ENCODE results near the gene DTHD1. TPM values are rescaled to one million over a fixed set of nuclear protein-coding genes. Genes with fewer than 3 reads are reported as not detected.

DTHD1 gene
- total and polyA plus RNA-seq, 7 donors, result under 0.01 to 0.27 (median 0.21) TPM; not detected in 3

DNA sequence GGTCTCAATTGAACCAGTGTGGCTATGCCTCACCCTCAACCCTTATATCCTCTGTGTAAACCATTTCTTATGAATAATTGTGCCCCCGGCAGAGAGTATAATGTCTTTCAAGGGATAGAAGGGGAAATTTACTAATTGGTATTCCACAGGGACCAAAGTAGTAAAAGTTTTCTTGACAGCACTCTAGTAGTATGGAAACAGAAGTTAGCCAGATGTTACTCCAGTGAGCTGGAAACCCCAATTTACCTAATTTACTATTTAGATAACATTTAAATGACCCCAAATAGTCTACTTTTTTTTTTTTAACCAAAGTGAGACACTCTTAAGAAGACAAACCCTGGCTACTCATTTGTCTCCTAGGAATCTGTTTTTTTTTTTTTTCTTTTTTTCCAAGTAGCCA lies 32.3 kb downstream of the DTHD1 start:
- Histone ChIP-seq H3K27ac (no peak overlapping the region), H3K4me1 (no peaks in the 10 kb centered on the region), H3K36me3 (no peaks in the 10 kb centered on the region), H3K27me3 (no peaks in the 10 kb centered on the region), H3K9me3 (no peaks in the 10 kb centered on the region), H3K4me3 (no peak overlapping the region)
- no peak for DNase-seq
- TF ChIP-seq POLR2A (IDR thresholded peaks at IDR 0.05), result no peak
- TF ChIP-seq EP300 (IDR thresholded peaks at IDR 0.05), result no peak
- no peak for TF ChIP-seq CTCF (IDR thresholded peaks at IDR 0.05)
- no peak for TF ChIP-seq POLR2AphosphoS5 (IDR thresholded peaks at IDR 0.05)
- intact Hi-C loops (cut with DNase I), result no loop called here
- 73 to 91% methylated on average over 1 of the region's 1 CpG for WGBS, 2 donors

DNA sequence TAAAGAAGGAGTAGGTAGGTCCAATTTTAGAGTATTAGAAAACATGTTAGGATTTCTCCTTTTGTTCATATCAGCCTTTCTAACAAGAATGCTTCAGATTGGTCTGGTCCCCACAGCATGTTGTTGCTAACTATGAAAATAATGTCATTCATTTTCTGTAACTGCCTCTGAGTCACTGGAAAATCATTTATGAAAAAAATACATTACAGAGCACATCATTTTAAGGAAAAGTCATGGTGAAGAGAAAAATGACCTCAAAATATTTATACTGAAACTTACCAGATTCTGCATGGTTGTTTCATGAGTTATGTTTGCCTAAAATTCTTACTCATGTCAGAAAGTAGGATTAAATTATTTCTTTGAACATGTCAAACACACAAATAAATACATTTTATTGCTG lies 35.2 kb downstream of the DTHD1 start:
- H3K4me3 ChIP-seq, result no peak overlapping the region
- no peaks in the 10 kb centered on the region for H3K27me3 ChIP-seq
- intact Hi-C loops (cut with DNase I), result no loop called here
- no peaks in the 10 kb centered on the region for H3K9me3 ChIP-seq
- H3K36me3 ChIP-seq, result no peaks in the 10 kb centered on the region
- no peaks in the 10 kb centered on the region for H3K4me1 ChIP-seq
- no peak for TF ChIP-seq POLR2AphosphoS5 (IDR thresholded peaks at IDR 0.05)
- TF ChIP-seq CTCF (IDR thresholded peaks at IDR 0.05), result no peak
- TF ChIP-seq POLR2A (IDR thresholded peaks at IDR 0.05), result no peak
- no peak for TF ChIP-seq EP300 (IDR thresholded peaks at IDR 0.05)
- no peak for DNase-seq
- no peak overlapping the region for H3K27ac ChIP-seq

- H3K9me3 ChIP-seq, result no peaks in the 10 kb centered on the region
- 41 to 81% methylated on average over 1 of the region's 1 CpG for WGBS, 2 donors
- DNase-seq, result no peak
- H3K4me1 ChIP-seq, result no peaks in the 10 kb centered on the region
- no peaks in the 10 kb centered on the region for H3K36me3 ChIP-seq
- H3K27ac ChIP-seq, result no peak overlapping the region
- TF ChIP-seq POLR2A (IDR thresholded peaks at IDR 0.05), result no peak
- no peak for TF ChIP-seq POLR2AphosphoS5 (IDR thresholded peaks at IDR 0.05)
- no peak for TF ChIP-seq EP300 (IDR thresholded peaks at IDR 0.05)
- no peak for TF ChIP-seq CTCF (IDR thresholded peaks at IDR 0.05)
- H3K27me3 ChIP-seq, result no peaks in the 10 kb centered on the region
- H3K4me3 ChIP-seq, result no peak overlapping the region
- intact Hi-C loops (cut with DNase I), result no loop called here
Observed at GRCh38 chr4:36317721-36318120, 36.3 kb downstream of the DTHD1 start.

- WGBS, 2 donors, result 83 to 85% methylated on average over 6 of the region's 6 CpGs
- H3K36me3 ChIP-seq, result no peaks in the 10 kb centered on the region
- no peak for DNase-seq
- no peaks in the 10 kb centered on the region for H3K4me1 ChIP-seq
- H3K4me3 ChIP-seq, result no peak overlapping the region
- intact Hi-C loops (cut with DNase I), result no loop called here
- H3K27me3 ChIP-seq, result no peaks in the 10 kb centered on the region
- no peaks in the 10 kb centered on the region for H3K9me3 ChIP-seq
- TF ChIP-seq EP300 (IDR thresholded peaks at IDR 0.05) (no peak), POLR2AphosphoS5 (IDR thresholded peaks at IDR 0.05) (no peak)
- H3K27ac ChIP-seq, result no peak overlapping the region
Observed at GRCh38 chr4:36320117-36320896, 38.9 kb downstream of the DTHD1 start.

GRCh38 chr4:36321176-36321575 lies 39.8 kb downstream of the DTHD1 start:
- Histone ChIP-seq H3K36me3 (no peaks in the 10 kb centered on the region), H3K27ac (no peak overlapping the region), H3K27me3 (no peaks in the 10 kb centered on the region), H3K4me3 (no peak overlapping the region), H3K9me3 (no peaks in the 10 kb centered on the region), H3K4me1 (no peaks in the 10 kb centered on the region)
- intact Hi-C loops (cut with DNase I), result no loop called here
- 73 to 77% methylated on average over 4 of the region's 4 CpGs for WGBS, 2 donors
- DNase-seq, result no peak
- TF ChIP-seq CTCF (IDR thresholded peaks at IDR 0.05), result no peak
- no peak for TF ChIP-seq EP300 (IDR thresholded peaks at IDR 0.05)
- no peak for TF ChIP-seq POLR2AphosphoS5 (IDR thresholded peaks at IDR 0.05)

All from sigmoid colon (tissue), 7 donors.